Cardiac muscle cell (in vitro differentiated cells and primary cell): Measurements from ENCODE around the gene UGT1A8. TPM values are rescaled to one million over a fixed set of nuclear protein-coding genes. Genes with fewer than 3 reads are reported as not detected.

Experiments used
- DNase-seq, 2 donors: peaks; one replicate each; pipeline versions ENCODE4 v3.0.0 to v3.0.0-alpha.2; 2010 to 2017; ENCODE audit warnings: low read depth in 1 of 2, low spot score in 1 of 2
- H3K27ac ChIP-seq: fragments of 200-600 bp; sonication (generic); 2 replicates; pipeline ENCODE4 v1.5.1; 2016
- H3K27me3 ChIP-seq: fragments of 200-600 bp; sonication (generic); 2 replicates; pipeline ENCODE4 v1.6.0; 2016; ENCODE audit warnings: control low read depth
- H3K36me3 ChIP-seq: fragments of 200-600 bp; sonication (generic); 2 replicates; pipeline ENCODE4 v1.5.1; 2016; ENCODE audit warnings: control low read depth
- H3K4me1 ChIP-seq: fragments of 200-600 bp; sonication (generic); 2 replicates; pipeline ENCODE4 v1.8.1; 2017; ENCODE audit warnings: low read depth, mild to moderate bottlenecking, mixed run types
- H3K4me3 ChIP-seq: fragments of 200-600 bp; sonication (generic); 2 replicates; pipeline ENCODE4 v1.5.1; 2016; ENCODE audit warnings: mild to moderate bottlenecking
- H3K9me3 ChIP-seq: fragments of 200-600 bp; sonication (generic); 2 replicates; pipeline ENCODE4 v1.5.1; 2017; ENCODE audit warnings: low read depth, mild to moderate bottlenecking, control low read depth
- polyA plus RNA-seq: library from polyadenylated mRNA; unstranded; fragments of >200 nt; fragmentation: Nextera tagmentation; extraction: Ambion mirVana; gene quantifications from 2 replicates; pipeline ENCODE4 v1.2.1, GENCODE V29; 2016
- total RNA-seq: library from RNA; depleted of rRNA; stranded (reverse); fragments of >200 nt; gene quantifications from 2 replicates; pipeline ENCODE4 v1.2.3, GENCODE V29; 2016
- TF ChIP-seq, protein P1 (sequence below): IDR thresholded peaks from 2 replicates; pipeline ENCODE4 v1.5.1; 2012; ENCODE audit warnings: low read depth, mild to moderate bottlenecking, low read length

The UGT1A8 gene
- total and polyA plus RNA-seq, 2 experiments from 2014 or later: not detected

DNA sequence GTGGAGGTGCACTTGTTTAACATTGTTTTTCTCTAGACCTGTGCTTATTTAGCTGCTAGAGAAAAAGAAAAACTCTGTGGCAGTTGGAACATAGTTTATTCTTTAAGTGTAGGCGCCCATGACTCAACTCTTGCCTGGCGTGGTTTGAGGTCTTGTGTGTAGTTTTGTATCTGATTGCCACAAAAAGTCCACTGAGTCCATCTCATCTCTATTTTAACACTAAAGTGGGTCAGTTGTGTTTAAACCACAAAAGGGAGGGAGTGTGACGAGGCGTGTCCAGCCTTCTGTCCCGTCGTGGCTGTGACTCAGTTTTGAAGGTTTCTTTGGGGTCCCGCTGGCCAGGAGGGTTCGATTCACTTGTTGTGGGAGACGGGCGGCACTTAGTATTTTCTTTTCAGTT is 39.0 kb downstream of the UGT1A8 start:
- H3K4me1 ChIP-seq: no peaks in the 10 kb centered on the region
- no peaks in the 10 kb centered on the region for H3K27me3 ChIP-seq
- H3K4me3 ChIP-seq: no peak overlapping the region
- no peak overlapping the region for H3K27ac ChIP-seq
- no peaks in the 10 kb centered on the region for H3K36me3 ChIP-seq
- no peaks in the 10 kb centered on the region for H3K9me3 ChIP-seq
- DNase-seq: no peak
- TF ChIP-seq, protein P1, sequence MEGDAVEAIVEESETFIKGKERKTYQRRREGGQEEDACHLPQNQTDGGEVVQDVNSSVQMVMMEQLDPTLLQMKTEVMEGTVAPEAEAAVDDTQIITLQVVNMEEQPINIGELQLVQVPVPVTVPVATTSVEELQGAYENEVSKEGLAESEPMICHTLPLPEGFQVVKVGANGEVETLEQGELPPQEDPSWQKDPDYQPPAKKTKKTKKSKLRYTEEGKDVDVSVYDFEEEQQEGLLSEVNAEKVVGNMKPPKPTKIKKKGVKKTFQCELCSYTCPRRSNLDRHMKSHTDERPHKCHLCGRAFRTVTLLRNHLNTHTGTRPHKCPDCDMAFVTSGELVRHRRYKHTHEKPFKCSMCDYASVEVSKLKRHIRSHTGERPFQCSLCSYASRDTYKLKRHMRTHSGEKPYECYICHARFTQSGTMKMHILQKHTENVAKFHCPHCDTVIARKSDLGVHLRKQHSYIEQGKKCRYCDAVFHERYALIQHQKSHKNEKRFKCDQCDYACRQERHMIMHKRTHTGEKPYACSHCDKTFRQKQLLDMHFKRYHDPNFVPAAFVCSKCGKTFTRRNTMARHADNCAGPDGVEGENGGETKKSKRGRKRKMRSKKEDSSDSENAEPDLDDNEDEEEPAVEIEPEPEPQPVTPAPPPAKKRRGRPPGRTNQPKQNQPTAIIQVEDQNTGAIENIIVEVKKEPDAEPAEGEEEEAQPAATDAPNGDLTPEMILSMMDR: no peak

DNA sequence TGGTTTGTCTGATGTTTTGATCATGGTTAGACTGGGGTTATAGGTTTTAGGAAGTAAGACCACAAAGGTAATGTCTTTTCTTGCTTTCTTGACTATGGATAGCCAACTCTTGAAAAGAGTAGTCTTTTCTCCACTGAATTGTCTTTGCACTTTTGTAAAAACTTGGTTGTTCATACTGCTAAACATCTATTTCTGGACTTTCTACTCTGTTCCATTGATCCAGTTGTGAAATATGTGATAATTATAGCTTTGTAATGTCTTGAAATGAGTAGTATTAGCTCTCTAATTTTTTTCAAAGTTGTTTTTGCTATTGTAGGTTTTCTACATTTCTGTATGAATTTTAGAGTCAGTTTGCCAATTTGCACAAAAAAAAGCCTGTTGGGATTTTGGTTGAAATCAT is 41.2 kb downstream of the UGT1A8 start:
- no peaks in the 10 kb centered on the region for H3K36me3 ChIP-seq
- H3K4me1 ChIP-seq: no peaks in the 10 kb centered on the region
- TF ChIP-seq, protein P1: no peak
- no peaks in the 10 kb centered on the region for H3K9me3 ChIP-seq
- H3K4me3 ChIP-seq: no peak overlapping the region
- no peaks in the 10 kb centered on the region for H3K27me3 ChIP-seq
- no peak overlapping the region for H3K27ac ChIP-seq
- DNase-seq: no peak

DNA sequence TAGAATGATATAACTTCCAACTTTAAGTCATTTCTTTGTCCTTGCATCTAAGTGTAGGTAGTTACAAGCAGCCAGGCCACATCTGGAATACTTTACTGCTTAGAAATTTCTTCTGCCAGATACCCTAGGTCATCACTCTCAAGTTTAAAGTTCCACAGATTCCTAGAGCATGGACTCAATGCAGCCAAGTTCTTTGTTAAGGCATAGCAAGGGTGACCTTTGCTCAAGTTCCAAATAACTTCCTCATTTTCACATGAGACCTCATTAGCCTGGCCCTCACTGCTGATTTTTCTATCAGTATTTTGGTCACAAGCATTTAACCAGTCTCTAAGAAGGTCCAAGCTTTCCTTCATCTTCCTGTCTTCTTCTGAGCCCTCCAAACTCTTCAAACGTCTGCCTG is 46.5 kb downstream of the UGT1A8 start:
- no peaks in the 10 kb centered on the region for H3K4me1 ChIP-seq
- no peaks in the 10 kb centered on the region for H3K9me3 ChIP-seq
- no peak overlapping the region for H3K4me3 ChIP-seq
- H3K27ac ChIP-seq: no peak overlapping the region
- no peaks in the 10 kb centered on the region for H3K27me3 ChIP-seq
- TF ChIP-seq, protein P1: no peak
- H3K36me3 ChIP-seq: no peaks in the 10 kb centered on the region
- DNase-seq: no peak

DNA sequence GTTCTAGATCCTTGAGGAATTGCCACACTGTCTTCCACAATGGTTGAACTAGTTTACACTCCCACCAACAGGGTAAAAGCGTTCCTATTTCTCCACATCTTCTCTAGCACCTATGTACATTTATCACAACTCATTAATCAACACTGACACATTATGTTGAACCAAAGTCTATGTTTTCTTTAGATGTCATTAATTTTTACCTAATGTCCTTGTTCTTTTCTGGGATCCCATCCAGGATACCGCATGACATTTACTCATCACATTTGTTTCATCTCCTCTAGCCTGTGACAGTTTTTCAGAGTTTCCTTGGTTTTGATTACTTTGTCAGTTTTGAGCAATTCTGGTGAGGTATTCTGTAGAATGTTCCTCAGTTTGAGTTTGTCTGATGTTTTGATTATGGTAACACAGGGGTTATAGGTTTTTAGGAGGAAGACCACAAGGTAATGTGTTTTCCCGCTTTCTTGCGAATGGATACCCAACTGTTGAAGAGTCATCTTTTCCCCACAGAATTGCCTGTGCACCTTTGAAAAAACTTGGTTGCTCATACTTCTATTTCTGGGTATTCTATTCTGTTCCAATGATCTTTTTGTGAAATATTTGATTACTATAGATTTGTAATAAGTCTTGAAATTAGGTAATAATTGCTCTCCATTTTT is 51.3 kb downstream of the UGT1A8 start:
- H3K4me3 ChIP-seq: no peak overlapping the region
- no peaks in the 10 kb centered on the region for H3K27me3 ChIP-seq
- TF ChIP-seq, protein P1: no peak
- no peaks in the 10 kb centered on the region for H3K36me3 ChIP-seq
- no peak overlapping the region for H3K27ac ChIP-seq
- no peaks in the 10 kb centered on the region for H3K9me3 ChIP-seq
- DNase-seq: no peak
- H3K4me1 ChIP-seq: no peaks in the 10 kb centered on the region

DNA sequence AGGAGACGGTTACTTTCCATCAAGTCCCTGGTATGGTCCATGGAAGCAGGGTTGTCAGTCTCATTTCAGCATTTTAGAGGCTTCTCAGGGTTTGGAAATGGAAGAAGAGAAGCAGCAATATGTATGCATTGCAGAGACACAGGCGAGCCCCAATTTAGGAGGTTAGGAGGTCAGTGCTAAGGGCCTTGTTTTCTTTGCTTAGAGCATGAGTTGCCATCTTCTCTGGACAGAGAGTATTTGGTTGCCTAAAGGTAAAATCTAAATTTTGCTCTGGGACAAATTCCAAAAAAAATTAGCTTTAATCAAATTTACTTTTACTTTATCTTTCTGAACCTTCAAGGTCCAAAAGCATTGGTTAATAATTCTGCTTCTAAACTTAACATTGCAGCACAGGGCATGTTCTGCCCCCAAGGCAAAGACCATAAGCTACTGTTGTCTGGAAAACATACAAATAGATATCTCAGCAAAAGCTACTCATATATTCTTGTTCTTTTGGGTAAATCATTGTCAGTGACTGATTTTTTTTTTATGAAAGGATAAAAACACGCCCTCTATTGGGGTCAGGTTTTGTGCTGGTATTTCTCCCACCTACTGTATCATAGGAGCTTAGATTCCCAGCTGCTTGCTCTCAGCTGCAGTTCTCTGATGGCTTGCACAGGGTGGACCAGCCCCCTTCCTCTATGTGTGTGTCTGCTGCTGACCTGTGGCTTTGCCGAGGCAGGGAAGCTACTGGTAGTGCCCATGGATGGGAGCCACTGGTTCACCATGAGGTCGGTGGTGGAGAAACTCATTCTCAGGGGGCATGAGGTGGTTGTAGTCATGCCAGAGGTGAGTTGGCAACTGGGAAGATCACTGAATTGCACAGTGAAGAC is 54.1 kb downstream of the UGT1A8 start, which contains the start of gene UGT1A9:
UGT1A9 (plus strand) TSS at position 609 of the 872 bp plus-strand sequence; CDS start at position 646, 37 bp downstream.
- no peak for DNase-seq
- Histone ChIP-seq H3K36me3 (no peaks in the 10 kb centered on the region), H3K4me1 (no peaks in the 10 kb centered on the region), H3K9me3 (no peaks in the 10 kb centered on the region), H3K27ac (no peak within 1 kb of the TSS), H3K4me3 (no peak within 1 kb of the TSS), H3K27me3 (no peaks in the 10 kb centered on the region)
- TF ChIP-seq, protein P1: no peak
